ENCODE data around the gene ASIC1. TPM values are rescaled to one million over a fixed set of nuclear protein-coding genes. Genes with fewer than 3 reads are reported as not detected.

The ASIC1 gene
- total RNA-seq, 1 experiment from 2014 or later, result 3.5 TPM

DNA sequence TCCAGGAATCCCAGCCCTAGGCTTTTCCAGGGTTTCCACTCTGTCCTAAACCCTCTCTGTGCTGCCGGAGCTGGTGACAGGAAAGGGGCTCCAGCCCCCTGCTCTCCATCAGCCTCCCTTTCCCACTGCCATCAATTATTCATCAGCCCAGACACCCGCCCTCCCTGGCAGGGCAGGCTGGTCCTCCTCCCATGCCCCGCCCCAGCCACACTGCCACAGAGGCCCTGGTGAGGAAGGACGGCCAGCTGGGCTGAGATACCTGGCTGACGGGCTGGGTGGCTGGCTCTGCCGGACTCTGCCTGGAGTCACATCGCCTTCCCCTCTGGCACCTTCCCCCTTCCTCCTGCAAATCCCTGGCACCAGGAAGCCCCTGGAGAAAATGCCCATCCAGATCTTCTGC is 15.8 kb downstream of the ASIC1 start:
- Mint-ChIP-seq H3K9me3 (ENCODE audit: low read depth, unreplicated experiment) (no peaks in the 10 kb centered on the region), H3K4me1 (ENCODE audit: low read depth, unreplicated experiment) (peaks cover 17% of the 10 kb centered on the region), H3K36me3 (ENCODE audit: insufficient read depth, unreplicated experiment) (peaks cover 10% of the 10 kb centered on the region), H3K27ac (ENCODE audit: unreplicated experiment) (no peak overlapping the region), H3K27me3 (ENCODE audit: unreplicated experiment) (no peaks in the 10 kb centered on the region), H3K4me3 (ENCODE audit: low read depth, unreplicated experiment) (no peak overlapping the region)
- intact Hi-C loops (cut with micrococcal nuclease; ENCODE audit: unreplicated experiment), result loop anchor here (5.0 to 10.0 kb wide), 2 partner anchors 206 to 242 kb away; no protein-coding TSS in a partner anchor
- BruUV-seq (replicated peaks), result no TSS peak
- no peak for DNase-seq
- TF ChIP-seq, protein P1, sequence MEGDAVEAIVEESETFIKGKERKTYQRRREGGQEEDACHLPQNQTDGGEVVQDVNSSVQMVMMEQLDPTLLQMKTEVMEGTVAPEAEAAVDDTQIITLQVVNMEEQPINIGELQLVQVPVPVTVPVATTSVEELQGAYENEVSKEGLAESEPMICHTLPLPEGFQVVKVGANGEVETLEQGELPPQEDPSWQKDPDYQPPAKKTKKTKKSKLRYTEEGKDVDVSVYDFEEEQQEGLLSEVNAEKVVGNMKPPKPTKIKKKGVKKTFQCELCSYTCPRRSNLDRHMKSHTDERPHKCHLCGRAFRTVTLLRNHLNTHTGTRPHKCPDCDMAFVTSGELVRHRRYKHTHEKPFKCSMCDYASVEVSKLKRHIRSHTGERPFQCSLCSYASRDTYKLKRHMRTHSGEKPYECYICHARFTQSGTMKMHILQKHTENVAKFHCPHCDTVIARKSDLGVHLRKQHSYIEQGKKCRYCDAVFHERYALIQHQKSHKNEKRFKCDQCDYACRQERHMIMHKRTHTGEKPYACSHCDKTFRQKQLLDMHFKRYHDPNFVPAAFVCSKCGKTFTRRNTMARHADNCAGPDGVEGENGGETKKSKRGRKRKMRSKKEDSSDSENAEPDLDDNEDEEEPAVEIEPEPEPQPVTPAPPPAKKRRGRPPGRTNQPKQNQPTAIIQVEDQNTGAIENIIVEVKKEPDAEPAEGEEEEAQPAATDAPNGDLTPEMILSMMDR (IDR thresholded peaks at IDR 0.05; ENCODE audit: unreplicated experiment), result no peak
- CTCF ChIA-PET, result no interaction called here

- no peak overlapping the region for H3K27ac Mint-ChIP-seq (ENCODE audit: unreplicated experiment)
- no peaks in the 10 kb centered on the region for H3K27me3 Mint-ChIP-seq (ENCODE audit: unreplicated experiment)
- no peak for DNase-seq
- TF ChIP-seq, protein P1 (IDR thresholded peaks at IDR 0.05; ENCODE audit: unreplicated experiment), result no peak
- CTCF ChIA-PET, result no interaction called here
- peaks cover 17% of the 10 kb centered on the region for H3K4me1 Mint-ChIP-seq (ENCODE audit: low read depth, unreplicated experiment)
- H3K9me3 Mint-ChIP-seq (ENCODE audit: low read depth, unreplicated experiment), result no peaks in the 10 kb centered on the region
- no peak overlapping the region for H3K4me3 Mint-ChIP-seq (ENCODE audit: low read depth, unreplicated experiment)
- H3K36me3 Mint-ChIP-seq (ENCODE audit: insufficient read depth, unreplicated experiment), result peaks cover 10% of the 10 kb centered on the region
- intact Hi-C loops (cut with micrococcal nuclease; ENCODE audit: unreplicated experiment), result loop anchor here (5.0 to 10.0 kb wide), 2 partner anchors 206 to 241 kb away; no protein-coding TSS in a partner anchor
- no TSS peak for BruUV-seq (replicated peaks)
These were observed 16.3 kb downstream of the ASIC1 start for GRCh38 chr12:50073712-50074111.

GRCh38 chr12:50074936-50075807 is 17.8 kb downstream of the ASIC1 start:
- DNase-seq, result peak; percentile 85
- Mint-ChIP-seq H3K27ac (ENCODE audit: unreplicated experiment) (no peak overlapping the region), H3K4me3 (ENCODE audit: low read depth, unreplicated experiment) (no peak overlapping the region), H3K4me1 (ENCODE audit: low read depth, unreplicated experiment) (peaks cover 11% of the 10 kb centered on the region), H3K27me3 (ENCODE audit: unreplicated experiment) (no peaks in the 10 kb centered on the region), H3K9me3 (ENCODE audit: low read depth, unreplicated experiment) (no peaks in the 10 kb centered on the region), H3K36me3 (ENCODE audit: insufficient read depth, unreplicated experiment) (peaks cover 10% of the 10 kb centered on the region)
- intact Hi-C loops (cut with micrococcal nuclease; ENCODE audit: unreplicated experiment), result loop anchor here (5.0 to 10.0 kb wide), 3 partner anchors 102 to 240 kb away; no protein-coding TSS in a partner anchor
- CTCF ChIA-PET, result interaction anchor here (0.6 kb wide), 1 partner anchor 268 kb away, joined by 3 read pairs; no protein-coding TSS in a partner anchor
- no TSS peak for BruUV-seq (replicated peaks)
- TF ChIP-seq, protein P1 (IDR thresholded peaks at IDR 0.05; ENCODE audit: unreplicated experiment), result peak; percentile 63

DNA sequence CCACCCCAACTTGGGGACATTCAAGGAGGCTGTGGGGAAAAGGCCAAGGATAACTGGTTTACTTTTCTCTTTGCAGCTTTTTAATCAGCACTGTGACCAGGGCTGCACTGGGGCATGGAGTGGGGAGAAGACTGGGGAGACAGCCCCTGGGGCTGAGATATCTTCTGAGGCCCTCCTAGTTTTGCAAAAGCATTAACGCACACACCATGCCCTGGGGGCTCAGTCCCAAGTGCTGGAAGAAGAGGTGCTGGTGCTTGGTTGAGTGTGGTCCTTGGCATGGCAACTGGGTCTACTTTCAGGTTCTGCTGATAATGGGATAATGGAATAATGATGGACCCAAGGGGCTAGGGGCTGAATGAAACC is 18.4 kb downstream of the ASIC1 start:
- DNase-seq, result no peak
- Mint-ChIP-seq H3K27ac (ENCODE audit: unreplicated experiment) (no peak overlapping the region), H3K9me3 (ENCODE audit: low read depth, unreplicated experiment) (no peaks in the 10 kb centered on the region), H3K27me3 (ENCODE audit: unreplicated experiment) (no peaks in the 10 kb centered on the region), H3K36me3 (ENCODE audit: insufficient read depth, unreplicated experiment) (peaks cover 6% of the 10 kb centered on the region), H3K4me1 (ENCODE audit: low read depth, unreplicated experiment) (peaks cover 8% of the 10 kb centered on the region), H3K4me3 (ENCODE audit: low read depth, unreplicated experiment) (no peak overlapping the region)
- intact Hi-C loops (cut with micrococcal nuclease; ENCODE audit: unreplicated experiment), result loop anchor here (5.0 to 10.0 kb wide), 2 partner anchors 102 to 239 kb away; no protein-coding TSS in a partner anchor
- TF ChIP-seq, protein P1 (IDR thresholded peaks at IDR 0.05; ENCODE audit: unreplicated experiment), result no peak
- CTCF ChIA-PET, result no interaction called here
- no TSS peak for BruUV-seq (replicated peaks)
